ENCODE results near the gene UNC80.

DNA sequence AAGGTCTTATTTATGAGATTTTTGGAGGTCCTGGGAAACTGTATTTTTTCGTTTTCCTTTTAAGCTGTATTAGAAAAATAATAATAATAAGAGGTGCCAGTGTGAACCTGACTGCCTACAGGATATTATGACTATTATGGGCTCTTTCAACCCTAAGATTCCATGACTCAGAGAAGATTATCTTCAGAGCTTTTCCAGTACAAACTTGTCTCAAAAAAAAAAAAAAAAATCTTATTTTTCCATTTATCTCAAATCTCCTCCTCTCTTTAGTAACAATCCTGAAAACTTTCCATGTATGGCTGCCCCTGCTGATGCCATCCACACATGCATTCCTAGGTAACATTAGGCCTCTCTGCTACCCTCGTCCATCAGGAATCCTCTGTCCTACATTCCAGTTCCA, 194.1 kb downstream of the UNC80 start:
- TF ChIP-seq, protein P1, sequence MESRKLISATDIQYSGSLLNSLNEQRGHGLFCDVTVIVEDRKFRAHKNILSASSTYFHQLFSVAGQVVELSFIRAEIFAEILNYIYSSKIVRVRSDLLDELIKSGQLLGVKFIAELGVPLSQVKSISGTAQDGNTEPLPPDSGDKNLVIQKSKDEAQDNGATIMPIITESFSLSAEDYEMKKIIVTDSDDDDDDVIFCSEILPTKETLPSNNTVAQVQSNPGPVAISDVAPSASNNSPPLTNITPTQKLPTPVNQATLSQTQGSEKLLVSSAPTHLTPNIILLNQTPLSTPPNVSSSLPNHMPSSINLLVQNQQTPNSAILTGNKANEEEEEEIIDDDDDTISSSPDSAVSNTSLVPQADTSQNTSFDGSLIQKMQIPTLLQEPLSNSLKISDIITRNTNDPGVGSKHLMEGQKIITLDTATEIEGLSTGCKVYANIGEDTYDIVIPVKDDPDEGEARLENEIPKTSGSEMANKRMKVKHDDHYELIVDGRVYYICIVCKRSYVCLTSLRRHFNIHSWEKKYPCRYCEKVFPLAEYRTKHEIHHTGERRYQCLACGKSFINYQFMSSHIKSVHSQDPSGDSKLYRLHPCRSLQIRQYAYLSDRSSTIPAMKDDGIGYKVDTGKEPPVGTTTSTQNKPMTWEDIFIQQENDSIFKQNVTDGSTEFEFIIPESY (CRISPR knock-in tag; IDR thresholded peaks at IDR 0.05): no peak
- TF ChIP-seq SMC3 (IDR thresholded peaks at IDR 0.05; ENCODE audit: low read length): no peak
